GM19438 (cell line): ENCODE data around the gene SLIT3.

Experiments
- ATAC-seq: cut with Tn5 transposase; IDR thresholded peaks from one replicate; pipeline ENCODE4 v1.9.1; 2021; ENCODE audit warnings: low read depth; ENCODE audit not compliant: unreplicated experiment

Gene SLIT3

DNA sequence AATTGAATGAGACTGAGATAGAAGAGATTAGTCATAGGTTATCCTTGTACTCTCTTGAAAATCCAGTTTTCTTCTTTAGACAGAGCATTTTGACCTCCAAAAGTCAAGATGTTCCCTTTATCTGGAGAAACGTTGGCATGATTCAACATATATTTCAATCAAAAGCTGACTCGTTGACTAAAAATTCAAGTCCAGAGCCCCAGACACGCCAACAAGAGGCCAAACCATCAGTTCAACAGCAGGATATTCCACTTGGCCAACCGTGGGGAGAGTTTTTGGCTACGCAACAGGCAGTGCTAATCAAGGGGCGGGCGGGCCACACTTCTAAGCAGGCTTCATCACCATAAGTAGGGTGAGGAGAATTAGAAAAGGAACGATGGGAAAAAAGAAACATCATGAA, 119.1 kb downstream of the SLIT3 start:
- no peak for ATAC-seq

- ATAC-seq = no peak
Observed at GRCh38 chr5:169178754-169179153, 122.2 kb downstream of the SLIT3 start.

GRCh38 chr5:169178274-169178673, 122.7 kb downstream of the SLIT3 start:
- no peak for ATAC-seq

DNA sequence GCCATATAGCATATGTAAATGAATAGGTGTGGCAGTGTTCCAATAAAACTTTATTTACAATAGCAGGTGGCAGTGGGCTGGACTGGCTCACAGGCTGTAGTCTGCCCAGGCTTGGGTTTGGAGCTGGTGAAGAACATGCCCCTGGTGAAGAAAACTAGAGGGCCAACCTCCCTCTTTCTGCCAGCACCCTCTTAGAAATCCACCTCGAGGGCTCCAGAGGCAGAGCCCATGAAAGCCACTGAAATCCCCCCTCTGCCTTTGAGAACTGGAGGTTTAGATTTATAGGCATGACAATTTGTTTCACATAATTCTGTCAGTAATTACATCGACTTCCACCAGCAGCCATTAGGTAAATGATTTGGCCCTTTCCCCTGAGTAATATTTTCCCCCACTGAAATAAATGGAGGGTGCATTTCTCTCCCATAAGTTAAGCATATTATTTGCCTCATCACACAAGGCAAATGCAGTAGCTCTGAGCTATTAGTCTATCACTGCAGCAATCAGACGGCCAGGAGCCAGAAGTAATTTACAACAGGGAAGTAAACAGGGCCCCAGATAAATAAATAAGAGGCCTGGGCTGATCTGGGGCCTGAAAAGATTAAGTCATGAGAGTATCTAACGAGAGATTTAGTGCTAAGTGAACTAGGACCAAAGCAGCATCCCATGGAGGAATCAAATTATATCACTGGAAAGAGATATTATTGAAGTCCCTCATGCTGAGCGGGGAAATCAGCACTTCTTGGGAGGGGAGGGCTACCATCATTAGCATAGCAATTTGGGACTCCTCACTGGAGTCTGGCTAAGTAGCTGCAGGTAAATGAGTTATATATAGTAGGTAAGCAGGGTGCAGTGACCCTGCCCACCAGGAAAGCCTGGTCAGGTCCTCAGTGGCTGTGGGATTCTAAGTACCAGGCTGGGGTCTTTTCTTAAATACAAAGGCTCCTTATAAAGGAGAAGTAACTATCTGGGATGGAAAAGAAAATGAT, 123.9 kb downstream of the SLIT3 start:
- no peak for ATAC-seq

DNA sequence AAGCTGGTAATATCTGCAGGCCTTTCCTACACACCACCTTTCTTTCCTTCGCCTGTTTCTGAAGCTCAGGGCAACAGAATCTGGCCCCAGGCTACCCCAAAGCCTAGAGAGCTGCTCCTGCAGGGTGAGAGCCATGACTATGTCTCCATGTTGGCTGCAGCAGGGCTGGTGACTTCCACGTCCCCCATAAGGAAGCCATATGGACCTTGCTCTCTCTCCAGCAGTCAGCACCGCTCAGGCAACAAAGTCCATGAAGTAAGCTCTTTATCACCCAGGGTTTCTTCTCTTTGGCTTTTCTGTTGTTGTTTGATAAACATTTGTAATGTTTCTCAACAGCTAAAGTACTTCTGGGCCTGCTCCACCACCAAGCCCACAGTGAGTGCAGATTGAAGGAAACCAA, 125.2 kb downstream of the SLIT3 start:
- no peak for ATAC-seq

- no peak for ATAC-seq
Observed at GRCh38 chr5:169174923-169175322, 126.0 kb downstream of the SLIT3 start.

DNA sequence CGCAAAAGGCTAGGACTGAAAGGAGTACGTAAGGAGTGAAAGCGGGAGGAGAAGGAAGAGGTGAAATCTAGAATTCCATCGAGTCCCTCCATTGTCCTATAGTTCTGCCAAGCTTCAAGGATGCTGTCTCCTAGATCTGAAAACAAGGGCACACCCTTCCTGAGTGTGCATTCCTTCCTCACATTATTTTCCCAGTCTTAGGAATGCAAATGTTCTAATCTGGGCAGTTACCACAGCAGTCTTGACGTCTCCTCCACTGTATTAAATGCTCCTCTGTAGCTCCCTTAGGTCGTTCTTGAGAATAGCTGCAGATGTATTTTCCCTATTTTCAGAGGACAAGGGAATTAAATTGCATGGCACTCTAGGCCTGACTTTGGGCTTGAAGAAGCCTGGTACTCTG, 127.6 kb downstream of the SLIT3 start:
- no peak for ATAC-seq

DNA sequence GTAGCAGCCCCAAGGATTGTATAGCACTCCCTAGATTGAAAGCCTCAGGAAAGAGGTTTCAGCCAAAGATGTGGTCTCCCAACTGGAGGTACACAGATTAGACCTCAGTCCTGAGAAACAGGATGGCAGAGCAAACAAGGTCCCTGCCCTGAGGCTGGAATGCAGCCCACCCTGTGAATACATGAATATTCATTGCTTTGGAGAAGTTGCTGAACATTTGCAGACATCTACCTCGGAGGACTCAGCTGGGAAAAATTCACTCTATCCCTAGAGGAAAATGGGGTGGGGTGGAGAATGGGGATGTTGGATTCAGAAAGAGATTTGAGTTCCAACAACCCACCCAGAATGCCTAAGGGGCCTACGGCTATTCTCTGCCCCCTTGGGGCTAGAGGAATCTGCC, 129.4 kb downstream of the SLIT3 start:
- no peak for ATAC-seq

GRCh38 chr5:169169783-169170182, 131.2 kb downstream of the SLIT3 start:
- no peak for ATAC-seq

DNA sequence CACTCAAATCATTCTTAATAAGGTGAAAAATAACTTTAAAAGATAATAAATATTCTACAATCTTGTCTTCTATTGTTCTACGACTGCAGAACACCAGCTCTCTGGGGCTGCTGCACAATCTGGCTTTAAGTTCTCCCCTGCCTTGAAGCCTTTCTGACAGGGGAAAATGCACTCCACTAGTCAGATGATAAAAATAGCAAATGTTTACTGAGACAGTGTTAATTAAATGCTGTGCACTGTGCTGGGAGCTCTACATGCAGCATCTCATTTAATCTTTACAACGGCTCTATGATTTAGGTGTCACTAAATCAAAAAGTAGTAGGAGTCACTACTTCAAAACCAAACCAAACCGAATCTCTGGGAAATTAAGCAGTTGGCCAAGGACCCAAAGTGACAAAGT, 132.7 kb downstream of the SLIT3 start:
- ATAC-seq = no peak

DNA sequence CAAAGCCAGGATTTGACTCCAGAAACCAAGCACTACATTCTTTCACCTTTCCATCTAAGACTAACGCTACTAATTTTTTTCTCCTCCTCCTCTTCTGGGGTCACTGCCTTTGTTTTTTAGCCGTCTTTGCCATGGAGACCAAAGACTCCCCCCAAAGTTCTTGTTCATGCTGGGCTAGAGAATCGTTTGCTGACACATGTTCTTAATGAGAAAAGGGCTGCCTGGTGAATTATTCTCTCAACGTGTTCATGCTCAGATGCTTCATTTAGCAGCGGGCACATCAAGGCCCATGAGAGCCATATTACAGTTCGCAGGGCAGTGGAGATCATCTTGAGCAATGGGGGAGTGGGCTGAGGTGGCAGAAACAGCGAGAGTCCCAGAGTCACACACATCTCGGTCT, 134.9 kb downstream of the SLIT3 start:
- no peak for ATAC-seq

GRCh38 chr5:169165052-169165451, 135.9 kb downstream of the SLIT3 start:
- no peak for ATAC-seq

DNA sequence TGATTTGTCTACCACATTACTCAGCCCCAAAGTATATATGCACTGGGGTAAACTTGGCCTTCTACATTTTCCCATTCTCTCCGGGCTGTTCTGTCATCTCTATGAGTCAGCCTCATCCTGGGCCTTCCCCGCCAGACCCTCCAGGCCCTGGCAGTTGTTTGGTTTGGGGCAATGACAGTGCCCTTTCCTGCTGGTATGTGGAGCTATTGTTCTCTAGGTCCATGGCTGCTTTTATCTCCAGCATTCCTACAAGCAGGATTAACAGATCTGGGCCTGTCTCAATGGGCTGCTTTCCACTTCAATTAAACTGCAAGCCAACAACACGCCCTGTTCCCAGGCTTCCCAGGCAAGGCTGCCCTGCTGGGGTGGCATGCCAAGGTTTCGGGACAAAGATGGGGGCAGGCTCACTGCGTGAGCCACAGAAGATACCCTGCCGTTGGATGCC, 136.4 kb downstream of the SLIT3 start:
- no peak for ATAC-seq

GRCh38 chr5:169162407-169162806, 138.5 kb downstream of the SLIT3 start:
- ATAC-seq = no peak

GRCh38 chr5:169161022-169161680, 139.8 kb downstream of the SLIT3 start:
- no peak for ATAC-seq

DNA sequence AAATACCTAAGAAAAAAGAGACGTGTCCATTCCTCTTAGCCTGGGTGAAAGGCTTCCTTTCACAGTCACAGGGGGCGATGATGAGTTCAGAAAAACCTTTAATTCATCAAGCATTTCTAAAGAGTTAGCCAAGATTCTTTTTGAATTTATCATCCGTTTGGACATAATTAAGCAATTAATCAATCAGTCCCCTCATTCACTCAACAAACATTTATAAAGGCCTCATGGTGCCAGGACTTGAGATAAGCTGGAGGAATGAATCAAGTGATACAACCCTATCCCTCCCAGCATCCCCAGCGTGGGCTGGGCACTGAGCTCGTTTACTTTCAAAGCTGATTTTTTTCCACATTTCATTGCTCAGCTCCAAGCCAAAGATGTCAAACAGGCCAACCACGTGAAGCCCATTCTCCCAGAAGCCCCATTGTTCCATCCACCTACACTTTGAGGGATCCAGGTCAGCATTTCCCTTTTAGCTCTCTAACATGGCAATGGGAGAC, 140.5 kb downstream of the SLIT3 start:
- no peak for ATAC-seq

DNA sequence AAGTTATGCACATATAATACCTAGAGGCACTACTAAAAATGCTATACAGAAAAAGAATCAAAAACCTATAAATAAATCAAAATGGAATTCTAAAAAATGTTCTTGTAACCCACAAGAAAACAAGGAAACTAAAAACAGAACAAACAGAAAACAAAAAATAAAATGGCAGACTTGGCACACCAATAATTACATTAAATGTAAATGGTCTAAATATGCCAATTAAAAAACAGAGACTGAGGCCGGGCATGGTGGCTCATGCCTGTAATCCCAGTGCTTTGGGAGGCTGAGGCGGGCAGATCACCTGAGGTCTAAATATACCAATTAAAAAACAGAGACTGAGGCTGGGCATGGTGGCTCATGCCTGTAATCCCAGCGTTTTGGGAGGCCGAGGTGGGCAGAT, 142.2 kb downstream of the SLIT3 start:
- ATAC-seq = no peak

DNA sequence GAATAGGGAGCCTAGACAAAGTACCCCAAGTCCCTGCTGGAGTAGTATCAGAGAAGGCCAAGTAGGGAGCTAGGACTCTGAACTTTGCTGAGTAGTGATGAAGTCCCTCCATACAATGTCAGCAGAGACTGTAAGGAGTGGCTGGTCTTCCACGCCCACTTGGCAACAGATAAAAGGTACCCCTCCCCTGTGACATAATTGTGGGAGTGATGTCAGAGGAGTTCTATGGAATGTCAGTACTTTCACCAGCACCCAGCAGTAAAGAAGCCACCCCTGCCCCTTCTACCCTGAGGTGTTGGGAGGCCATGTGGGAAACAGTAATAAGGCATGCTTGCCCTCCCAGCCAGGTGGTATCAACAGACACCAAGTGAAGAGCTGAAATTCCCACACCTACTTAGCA, 143.9 kb downstream of the SLIT3 start:
- ATAC-seq = no peak

DNA sequence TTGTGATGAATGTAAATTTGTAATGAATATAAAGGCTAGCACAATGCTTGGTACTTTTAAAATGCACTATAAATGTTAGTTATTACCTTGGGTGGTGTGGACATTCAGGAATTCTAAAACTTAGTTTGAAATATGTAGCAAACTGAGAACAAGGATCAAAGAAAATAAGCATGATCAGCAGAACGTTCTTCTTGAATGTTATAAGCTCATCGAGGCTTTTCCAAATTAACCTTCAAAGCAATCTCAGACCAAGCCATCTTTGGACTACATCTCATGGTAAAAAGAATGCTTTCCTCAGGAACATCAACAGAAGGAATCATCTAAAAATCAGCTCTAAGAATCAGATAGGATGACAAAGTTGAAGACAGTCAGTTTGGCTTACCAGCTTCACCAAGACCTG, 146.3 kb downstream of the SLIT3 start:
- no peak for ATAC-seq

GRCh38 chr5:169153405-169153804, 147.5 kb downstream of the SLIT3 start:
- no peak for ATAC-seq

- no peak for ATAC-seq
Observed at GRCh38 chr5:169152946-169153345, 148.0 kb downstream of the SLIT3 start.

DNA sequence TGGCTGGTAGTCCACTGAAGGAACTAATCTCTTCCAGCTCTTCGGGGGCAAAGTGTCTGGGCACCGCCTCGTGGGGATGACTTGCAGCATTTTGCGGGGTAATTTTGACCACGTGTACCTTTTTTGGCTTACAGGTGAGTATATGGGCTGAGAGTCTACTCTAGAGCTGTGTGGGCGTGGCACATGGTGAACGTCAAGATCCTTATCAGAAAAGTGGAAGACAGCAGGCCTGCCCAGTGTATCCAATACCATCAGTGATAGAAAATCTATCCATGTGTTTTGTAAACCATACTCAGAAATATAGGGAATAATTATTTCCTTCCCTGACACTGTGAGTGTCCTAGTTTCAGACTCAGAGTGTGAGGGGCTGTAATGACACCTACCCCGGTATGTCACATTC, 148.5 kb downstream of the SLIT3 start:
- no peak for ATAC-seq
